Measurements from ENCODE around the gene MED12L.

The MED12L gene

DNA sequence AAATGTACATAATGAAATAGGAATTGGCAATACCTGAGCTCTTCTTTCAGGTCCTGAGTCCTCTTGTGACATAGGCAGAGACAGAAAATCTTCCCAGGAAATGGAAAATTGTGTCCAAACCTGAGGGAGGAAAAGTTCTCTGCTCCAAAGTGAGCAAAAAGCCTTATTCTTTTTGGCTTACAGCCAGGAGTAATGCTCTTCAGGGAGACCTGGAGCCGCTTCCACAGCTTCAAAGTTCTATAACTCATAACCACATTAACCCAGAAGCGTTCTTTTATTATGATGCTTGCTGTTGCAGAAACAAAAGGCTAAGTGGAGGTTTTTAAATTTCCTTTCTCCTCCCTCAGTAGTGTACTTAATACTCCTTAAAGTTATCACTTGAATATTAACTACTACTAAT lies 374.8 kb downstream of the MED12L start:
- H3K36me3 ChIP-seq (ENCODE audit: control insufficient read depth, insufficient read depth, low read length) = no peaks in the 10 kb centered on the region
- H3K9ac ChIP-seq (ENCODE audit: low read length) = peak overlapping the region; percentile 68
- peaks cover 11% of the 10 kb centered on the region for H3K27me3 ChIP-seq (ENCODE audit: control insufficient read depth, insufficient read depth, low read length)
- H3K9me3 ChIP-seq (ENCODE audit: control insufficient read depth, low read length) = no peaks in the 10 kb centered on the region
- no peak overlapping the region for H3K4me3 ChIP-seq (ENCODE audit: low read length)
- no peaks in the 10 kb centered on the region for H3K4me1 ChIP-seq (ENCODE audit: control insufficient read depth, insufficient read depth, low read length)

- no peaks in the 10 kb centered on the region for H3K9me3 ChIP-seq (ENCODE audit: control insufficient read depth, low read length)
- H3K4me3 ChIP-seq (ENCODE audit: low read length) = peak within 1 kb of the TSS; percentile 24
- H3K36me3 ChIP-seq (ENCODE audit: control insufficient read depth, insufficient read depth, low read length) = no peaks in the 10 kb centered on the region
- H3K9ac ChIP-seq (ENCODE audit: low read length) = peak within 1 kb of the TSS; percentile 68
- peaks cover 11% of the 10 kb centered on the region for H3K27me3 ChIP-seq (ENCODE audit: control insufficient read depth, insufficient read depth, low read length)
- no peaks in the 10 kb centered on the region for H3K4me1 ChIP-seq (ENCODE audit: control insufficient read depth, insufficient read depth, low read length)
These were observed 375.4 kb downstream of the MED12L start, which contains the start of gene IGSF10 for GRCh38 chr3:151460774-151461450. TSS of gene IGSF10 (minus strand) at chr3:151461061. CDS start at chr3:151458709, 2,352 bp downstream.

- Histone ChIP-seq H3K9me3 (ENCODE audit: control insufficient read depth, low read length) (no peaks in the 10 kb centered on the region), H3K9ac (ENCODE audit: low read length) (no peak overlapping the region), H3K4me3 (ENCODE audit: low read length) (no peak overlapping the region), H3K36me3 (ENCODE audit: control insufficient read depth, insufficient read depth, low read length) (no peaks in the 10 kb centered on the region), H3K27me3 (ENCODE audit: control insufficient read depth, insufficient read depth, low read length) (peaks cover 11% of the 10 kb centered on the region), H3K4me1 (ENCODE audit: control insufficient read depth, insufficient read depth, low read length) (no peaks in the 10 kb centered on the region)
These were observed 376.9 kb downstream of the MED12L start for GRCh38 chr3:151462278-151462780.

GRCh38 chr3:151462991-151463390 lies 377.5 kb downstream of the MED12L start:
- peaks cover 11% of the 10 kb centered on the region for H3K27me3 ChIP-seq (ENCODE audit: control insufficient read depth, insufficient read depth, low read length)
- H3K9ac ChIP-seq (ENCODE audit: low read length) = no peak overlapping the region
- no peaks in the 10 kb centered on the region for H3K4me1 ChIP-seq (ENCODE audit: control insufficient read depth, insufficient read depth, low read length)
- H3K4me3 ChIP-seq (ENCODE audit: low read length) = no peak overlapping the region
- no peaks in the 10 kb centered on the region for H3K9me3 ChIP-seq (ENCODE audit: control insufficient read depth, low read length)
- no peaks in the 10 kb centered on the region for H3K36me3 ChIP-seq (ENCODE audit: control insufficient read depth, insufficient read depth, low read length)

DNA sequence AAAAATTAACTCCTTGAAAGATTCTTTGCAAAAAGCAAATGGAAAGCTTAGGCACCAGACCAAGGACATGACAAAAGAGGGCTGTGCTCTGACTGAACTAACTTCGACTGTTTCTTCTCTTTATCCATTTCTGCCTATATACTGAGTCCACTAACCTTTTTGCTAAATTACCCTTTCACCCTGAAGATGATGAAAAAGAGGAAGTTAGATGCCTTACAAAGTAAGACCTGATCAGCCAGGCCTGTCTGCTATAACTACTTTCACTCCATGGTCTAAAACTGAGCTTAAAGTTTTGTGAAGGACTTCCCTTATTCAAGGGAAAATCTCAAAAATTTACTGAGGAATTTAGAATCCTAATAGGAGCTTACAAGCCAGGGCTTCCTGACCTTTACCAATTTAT lies 381.6 kb downstream of the MED12L start:
- Histone ChIP-seq H3K27me3 (ENCODE audit: control insufficient read depth, insufficient read depth, low read length) (no peaks in the 10 kb centered on the region), H3K4me3 (ENCODE audit: low read length) (no peak overlapping the region), H3K9me3 (ENCODE audit: control insufficient read depth, low read length) (no peaks in the 10 kb centered on the region), H3K4me1 (ENCODE audit: control insufficient read depth, insufficient read depth, low read length) (no peaks in the 10 kb centered on the region), H3K9ac (ENCODE audit: low read length) (no peak overlapping the region), H3K36me3 (ENCODE audit: control insufficient read depth, insufficient read depth, low read length) (no peaks in the 10 kb centered on the region)

DNA sequence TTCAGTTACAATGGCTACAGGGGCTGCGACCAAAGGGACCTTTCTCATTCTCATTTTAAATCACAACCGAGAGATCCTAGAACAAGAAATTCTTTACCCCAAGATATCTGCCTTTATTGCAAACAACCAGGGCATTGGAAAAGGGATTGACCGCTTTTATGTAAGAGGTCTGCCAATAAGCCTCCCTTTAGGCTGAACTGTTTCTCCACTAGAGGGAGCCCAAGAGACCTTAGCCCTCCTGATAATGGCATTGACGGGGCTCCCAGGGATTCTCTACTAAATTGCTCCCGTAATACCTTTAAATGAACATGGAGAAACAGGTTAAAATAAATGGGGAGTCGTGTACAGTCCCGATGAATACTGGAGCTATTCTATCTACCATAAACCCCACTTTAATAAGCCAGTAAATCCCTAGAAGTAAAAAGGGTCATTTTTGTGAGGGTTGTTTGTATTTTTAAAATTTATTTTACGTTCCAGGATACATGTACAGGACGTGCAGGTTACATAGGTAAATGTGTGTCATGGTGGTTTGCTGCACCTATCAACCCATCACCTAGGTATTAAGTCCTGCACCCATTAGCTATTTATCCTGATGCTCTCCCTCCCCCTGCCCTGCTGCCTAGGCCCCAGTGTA lies 382.9 kb downstream of the MED12L start:
- no peaks in the 10 kb centered on the region for H3K4me1 ChIP-seq (ENCODE audit: control insufficient read depth, insufficient read depth, low read length)
- no peak overlapping the region for H3K4me3 ChIP-seq (ENCODE audit: low read length)
- no peaks in the 10 kb centered on the region for H3K36me3 ChIP-seq (ENCODE audit: control insufficient read depth, insufficient read depth, low read length)
- no peak overlapping the region for H3K9ac ChIP-seq (ENCODE audit: low read length)
- H3K27me3 ChIP-seq (ENCODE audit: control insufficient read depth, insufficient read depth, low read length) = no peaks in the 10 kb centered on the region
- no peaks in the 10 kb centered on the region for H3K9me3 ChIP-seq (ENCODE audit: control insufficient read depth, low read length)

- Histone ChIP-seq H3K27me3 (ENCODE audit: control insufficient read depth, insufficient read depth, low read length) (no peaks in the 10 kb centered on the region), H3K4me3 (ENCODE audit: low read length) (no peak overlapping the region)
These were observed 391.0 kb downstream of the MED12L start for GRCh38 chr3:151476344-151477018.

GRCh38 chr3:151477591-151478334 lies 392.3 kb downstream of the MED12L start:
- Histone ChIP-seq H3K4me1 (ENCODE audit: control insufficient read depth, insufficient read depth, low read length) (no peaks in the 10 kb centered on the region), H3K9me3 (ENCODE audit: control insufficient read depth, low read length) (no peaks in the 10 kb centered on the region)

More at GRCh38 chr3:151476344-151477018, 391.0 kb downstream of the MED12L start:
- Histone ChIP-seq H3K4me1 (ENCODE audit: control insufficient read depth, insufficient read depth, low read length) (no peaks in the 10 kb centered on the region), H3K9ac (ENCODE audit: low read length) (no peak overlapping the region), H3K9me3 (ENCODE audit: control insufficient read depth, low read length) (no peaks in the 10 kb centered on the region), H3K36me3 (ENCODE audit: control insufficient read depth, insufficient read depth, low read length) (no peaks in the 10 kb centered on the region)

GRCh38 chr3:151478335-151478697 lies 392.9 kb downstream of the MED12L start:
- Histone ChIP-seq H3K9ac (ENCODE audit: low read length) (no peak overlapping the region), H3K36me3 (ENCODE audit: control insufficient read depth, insufficient read depth, low read length) (no peaks in the 10 kb centered on the region), H3K4me3 (ENCODE audit: low read length) (no peak overlapping the region), H3K9me3 (ENCODE audit: control insufficient read depth, low read length) (no peaks in the 10 kb centered on the region), H3K27me3 (ENCODE audit: control insufficient read depth, insufficient read depth, low read length) (no peaks in the 10 kb centered on the region), H3K4me1 (ENCODE audit: control insufficient read depth, insufficient read depth, low read length) (no peaks in the 10 kb centered on the region)

More at GRCh38 chr3:151477591-151478334, 392.3 kb downstream of the MED12L start:
- H3K27me3 ChIP-seq (ENCODE audit: control insufficient read depth, insufficient read depth, low read length) = no peaks in the 10 kb centered on the region
- H3K4me3 ChIP-seq (ENCODE audit: low read length) = no peak overlapping the region
- H3K9ac ChIP-seq (ENCODE audit: low read length) = no peak overlapping the region
- no peaks in the 10 kb centered on the region for H3K36me3 ChIP-seq (ENCODE audit: control insufficient read depth, insufficient read depth, low read length)

DNA sequence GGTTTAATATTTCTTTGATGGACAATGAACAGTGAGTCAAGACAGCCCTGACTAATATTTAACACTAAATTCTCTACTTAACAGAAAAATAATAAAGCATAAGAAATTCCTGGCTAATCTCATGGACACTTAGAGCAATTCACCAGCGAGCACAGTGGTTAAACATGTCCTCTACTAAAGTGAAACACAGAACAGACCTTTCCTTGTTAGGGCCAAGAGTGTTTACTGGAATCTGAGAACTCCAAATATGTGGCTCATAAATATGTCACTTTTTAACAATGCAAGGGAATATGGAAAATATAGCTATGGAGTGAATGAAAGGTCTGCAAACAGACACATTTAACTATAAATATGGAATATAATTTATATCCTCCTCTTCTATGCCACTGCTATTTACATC lies 394.0 kb downstream of the MED12L start:
- no peaks in the 10 kb centered on the region for H3K4me1 ChIP-seq (ENCODE audit: control insufficient read depth, insufficient read depth, low read length)
- no peaks in the 10 kb centered on the region for H3K36me3 ChIP-seq (ENCODE audit: control insufficient read depth, insufficient read depth, low read length)

GRCh38 chr3:151480492-151480891 lies 395.0 kb downstream of the MED12L start:
- Histone ChIP-seq H3K9me3 (ENCODE audit: control insufficient read depth, low read length) (no peaks in the 10 kb centered on the region), H3K27me3 (ENCODE audit: control insufficient read depth, insufficient read depth, low read length) (no peaks in the 10 kb centered on the region), H3K4me3 (ENCODE audit: low read length) (no peak overlapping the region), H3K4me1 (ENCODE audit: control insufficient read depth, insufficient read depth, low read length) (no peaks in the 10 kb centered on the region), H3K9ac (ENCODE audit: low read length) (no peak overlapping the region), H3K36me3 (ENCODE audit: control insufficient read depth, insufficient read depth, low read length) (no peaks in the 10 kb centered on the region)

More for the DNA sequence above, 394.0 kb downstream of the MED12L start:
- Histone ChIP-seq H3K9ac (ENCODE audit: low read length) (no peak overlapping the region), H3K9me3 (ENCODE audit: control insufficient read depth, low read length) (no peaks in the 10 kb centered on the region), H3K4me3 (ENCODE audit: low read length) (no peak overlapping the region), H3K27me3 (ENCODE audit: control insufficient read depth, insufficient read depth, low read length) (no peaks in the 10 kb centered on the region)

All from mucosa of stomach (tissue), 1 donor.